IMR-90 (cell line): ENCODE results near the gene PCDHGC4. TPM values are rescaled to one million over a fixed set of nuclear protein-coding genes. Genes with fewer than 3 reads are reported as not detected.

Source experiments
- ATAC-seq: fragments of 200-7000 bp; cut with Tn5 transposase; 2 replicates; pipeline ENCODE4 v1.9.1; 2020; ENCODE audit warnings: low read depth, mild to moderate bottlenecking, moderate library complexity
- BruUV-seq: library from RNA; stranded (reverse); fragments of 400-500 nt; replicated peaks from 2 replicates; lab custom pipeline; 2021; lab: Mats Ljungman, UMichigan
- CTCF ChIA-PET: fragments of 300-600 bp; formaldehyde crosslinking; extraction: SDS; loops from one replicate; lab custom pipeline; 2021; ENCODE audit warnings: antibody characterized with exemption; lab: Yijun Ruan, JAX
- POLR2A ChIA-PET: fragments of 300-600 bp; sonication (Branson Sonifier 250); formaldehyde crosslinking; loops from one replicate; lab custom pipeline; 2022; ENCODE audit warnings: antibody characterized with exemption; ENCODE audit not compliant: unreplicated experiment; lab: Charles Lee
- DNase-seq: peaks from one replicate; pipeline ENCODE4 v3.0.0; 2013
- H2AFZ ChIP-seq: replicated peaks from 2 replicates; pipeline ENCODE3; 2013; ENCODE audit warnings: low read length, mild to moderate bottlenecking; ENCODE audit not compliant: poor library complexity
- H2AK5ac ChIP-seq: 2 replicates; pipeline ENCODE4 v1.6.1; 2013; ENCODE audit warnings: low read depth, low read length, inconsistent platforms
- H2AK9ac ChIP-seq: replicated peaks from 2 replicates; pipeline ENCODE3; 2013; ENCODE audit warnings: mild to moderate bottlenecking, low read depth, low read length, moderate library complexity; ENCODE audit not compliant: poor library complexity
- H2BK120ac ChIP-seq: 2 replicates; pipeline ENCODE4 v1.6.1; 2013; ENCODE audit warnings: low read depth, low read length, inconsistent platforms
- H2BK15ac ChIP-seq: 3 replicates; pipeline ENCODE4 v1.6.1; 2013; ENCODE audit warnings: low read depth, low read length, inconsistent platforms
- H2BK20ac ChIP-seq: 2 replicates; pipeline ENCODE4 v1.6.1; 2013; ENCODE audit warnings: low read depth, mild to moderate bottlenecking, inconsistent platforms, low read length, moderate library complexity
- H2BK5ac ChIP-seq: 2 replicates; pipeline ENCODE4 v1.6.1; 2013; ENCODE audit warnings: mild to moderate bottlenecking, low read depth, low read length, inconsistent platforms; ENCODE audit not compliant: poor library complexity, severe bottlenecking
- H3K14ac ChIP-seq: replicated peaks from 2 replicates; pipeline ENCODE4 v1.6.1; 2013; ENCODE audit warnings: low read depth, low read length, inconsistent platforms
- H3K18ac ChIP-seq: 2 replicates; pipeline ENCODE4 v1.6.1; 2013; ENCODE audit warnings: low read depth, low read length, control low read depth
- H3K23ac ChIP-seq: 2 replicates; pipeline ENCODE4 v1.6.1; 2013; ENCODE audit warnings: low read depth, low read length, inconsistent platforms
- H3K27ac ChIP-seq: 2 replicates; pipeline ENCODE4 v1.5.1; 2013; ENCODE audit warnings: mild to moderate bottlenecking, control low read depth, low read length; ENCODE audit not compliant: insufficient read depth
- H3K27me3 ChIP-seq: 2 replicates; pipeline ENCODE4 v1.6.1; 2013; ENCODE audit warnings: low read length; ENCODE audit not compliant: control insufficient read depth, insufficient read depth
- H3K36me3 ChIP-seq: 2 replicates; pipeline ENCODE4 v1.6.1; 2013; ENCODE audit warnings: low read length, mixed read lengths; ENCODE audit not compliant: control insufficient read depth, insufficient read depth
- H3K4ac ChIP-seq: 2 replicates; pipeline ENCODE4 v1.6.1; 2013; ENCODE audit warnings: low read depth, low read length, inconsistent platforms
- H3K4me1 ChIP-seq: 2 replicates; pipeline ENCODE4 v1.6.1; 2013; ENCODE audit warnings: low read length, mixed read lengths; ENCODE audit not compliant: control insufficient read depth, insufficient read depth
- H3K4me2 ChIP-seq: 2 replicates; pipeline ENCODE4 v1.6.1; 2013; ENCODE audit warnings: low read depth, mild to moderate bottlenecking, control low read depth, low read length, moderate library complexity
- H3K4me3 ChIP-seq: 2 replicates; pipeline ENCODE4 v1.5.1; 2013; ENCODE audit warnings: low read depth, mild to moderate bottlenecking, control low read depth, low read length, moderate library complexity; ENCODE audit not compliant: insufficient read depth
- H3K56ac ChIP-seq: 2 replicates; pipeline ENCODE4 v1.6.1; 2013; ENCODE audit warnings: low read length, inconsistent platforms; ENCODE audit not compliant: insufficient read depth; ENCODE audit errors: extremely low read depth
- H3K79me1 ChIP-seq, 2 experiments: 2 replicates each; pipeline ENCODE4 v1.6.1; 2013; ENCODE audit warnings: low read length in 2 of 2, inconsistent platforms in 1 of 2, low read depth in 1 of 2
- H3K9ac ChIP-seq: 2 replicates; pipeline ENCODE4 v1.6.1; 2013; ENCODE audit warnings: low read depth, low read length, control low read depth
- H3K9me1 ChIP-seq: 2 replicates; pipeline ENCODE4 v1.6.1; 2013; ENCODE audit warnings: low read length, inconsistent platforms; ENCODE audit not compliant: insufficient read depth
- H3K9me3 ChIP-seq: 2 replicates; pipeline ENCODE4 v1.6.1; 2013; ENCODE audit warnings: low read length; ENCODE audit not compliant: control insufficient read depth, insufficient read depth
- H4K20me1 ChIP-seq: 2 replicates; pipeline ENCODE4 v1.6.1; 2013; ENCODE audit warnings: low read length, inconsistent platforms; ENCODE audit not compliant: insufficient read depth
- H4K5ac ChIP-seq: 2 replicates; pipeline ENCODE4 v1.6.1; 2013; ENCODE audit warnings: mild to moderate bottlenecking, low read depth, low read length, control low read depth
- H4K8ac ChIP-seq, 2 experiments: 2 replicates each; pipeline ENCODE4 v1.6.1; 2013; ENCODE audit warnings: low read depth in 2 of 2, low read length in 2 of 2, control low read depth in 1 of 2, inconsistent platforms in 1 of 2
- H4K91ac ChIP-seq: 2 replicates; pipeline ENCODE4 v1.6.1; 2013; ENCODE audit warnings: low read depth, low read length, inconsistent platforms; ENCODE audit not compliant: insufficient read depth
- BHLHE40 ChIP-seq: fragments of 150-350 bp; IDR thresholded peaks from 2 replicates; pipeline ENCODE4 v1.6.1; 2016; ENCODE audit warnings: mild to moderate bottlenecking, low read depth, low read length
- MAZ ChIP-seq: IDR thresholded peaks from 2 replicates; pipeline ENCODE4 v1.6.1; 2012; ENCODE audit warnings: low read depth, mild to moderate bottlenecking, low read length, improper control_type of control experiment, moderate library complexity, borderline replicate concordance
- POLR2A ChIP-seq: IDR thresholded peaks from 2 replicates; pipeline ENCODE4 v1.6.1; 2012; ENCODE audit warnings: mild to moderate bottlenecking, low read depth, low read length
- RFX5 ChIP-seq: IDR thresholded peaks from 2 replicates; pipeline ENCODE4 v1.8.0; 2012; ENCODE audit warnings: low read depth, mild to moderate bottlenecking, low read length, moderate library complexity
- WGBS, 2 experiments: methylation state at CpG; one replicate each; pipeline versions ENCODE4 v1.1.5 to v1.1.7; 2013; ENCODE audit warnings: missing lambda C conversion rate in 2 of 2; ENCODE audit not compliant: insufficient read length in 1 of 2; ENCODE audit errors: extremely low coverage in 2 of 2; 5-methylcytosine and 5-hydroxymethylcytosine counted together
- dilution Hi-C: fragments of 300-500 bp; cut with HindIII; formaldehyde crosslinking; loops from one replicate; pipeline ENCODE4 v1.14.3; 2018; ENCODE audit warnings: low sequenced_read_pairs; ENCODE audit not compliant: unreplicated experiment
- in situ Hi-C: fragments of 300-500 bp; cut with MboI; formaldehyde crosslinking; loops from 3 replicates; pipeline ENCODE4 v1.14.3; 2019; ENCODE audit warnings: low sequenced_read_pairs, inconsistent platforms, mixed read lengths
- intact Hi-C: fragments of 100-400 bp; cut with micrococcal nuclease; formaldehyde crosslinking; loops from 2 replicates; pipeline ENCODE4 v1.10.0; 2022
- polyA plus RNA-seq, 3 experiments: library from polyadenylated mRNA; depleted of rRNA; stranded (reverse); fragments of >200 nt; gene quantifications; 2 replicates each; pipeline ENCODE4 v1.2.3, GENCODE V29; 2012; ENCODE audit warnings: low replicate concordance in 1 of 3
- total RNA-seq: library from RNA; depleted of rRNA; stranded (reverse); fragments of >200 nt; gene quantifications from 2 replicates; pipeline ENCODE4 v1.2.3, GENCODE V29; 2012

PCDHGC4 gene
- total and polyA plus RNA-seq, 2 of the 4 experiments (the other 2 are of a cell fraction): 0.65 to 1.6 TPM

DNA sequence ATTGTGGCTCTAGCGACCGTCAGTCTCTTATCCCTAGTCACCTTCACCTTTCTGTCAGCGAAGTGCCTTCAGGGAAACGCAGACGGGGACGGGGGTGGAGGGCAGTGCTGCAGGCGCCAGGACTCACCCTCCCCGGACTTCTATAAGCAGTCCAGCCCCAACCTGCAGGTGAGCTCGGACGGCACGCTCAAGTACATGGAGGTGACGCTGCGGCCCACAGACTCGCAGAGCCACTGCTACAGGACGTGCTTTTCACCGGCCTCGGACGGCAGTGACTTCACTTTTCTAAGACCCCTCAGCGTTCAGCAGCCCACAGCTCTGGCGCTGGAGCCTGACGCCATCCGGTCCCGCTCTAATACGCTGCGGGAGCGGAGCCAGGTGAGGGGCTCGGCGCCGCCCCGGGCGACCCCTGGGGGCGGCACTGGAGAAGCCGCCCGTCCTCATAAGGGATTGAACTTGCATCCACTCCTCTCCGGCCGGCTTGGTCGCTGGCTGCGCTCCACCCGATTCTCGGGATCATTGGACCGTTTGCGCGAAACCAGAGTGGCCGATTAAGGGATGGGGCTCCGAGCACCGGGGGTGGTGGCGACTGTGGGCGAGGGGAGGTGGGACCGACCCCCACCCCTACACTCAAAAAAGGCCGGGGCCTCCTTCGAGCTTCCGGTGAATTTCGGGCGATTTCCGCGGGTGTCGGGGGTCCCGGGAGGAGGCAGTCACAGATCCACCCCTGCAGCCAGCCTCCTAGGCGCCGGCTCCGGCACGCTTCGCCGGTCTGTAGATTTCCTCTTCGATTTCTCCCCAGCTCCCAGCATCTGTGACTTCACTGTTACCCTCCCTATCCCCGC is 6.7 kb downstream of the PCDHGC4 start:
- Histone ChIP-seq H3K27ac (no peak overlapping the region), H3K9me1 (peaks cover 34% of the 10 kb centered on the region), H3K79me1 (peaks cover 29 to 72% of the 10 kb centered on the region in 2 experiments), H2AK9ac (no peak overlapping the region), H2AK5ac (no peak overlapping the region), H4K8ac (no peak overlapping the region), H3K27me3 (no peaks in the 10 kb centered on the region), H2BK120ac (no peak overlapping the region), H4K20me1 (peaks cover 51% of the 10 kb centered on the region), H3K14ac (no peak overlapping the region), H4K91ac (no peak overlapping the region), H3K56ac (no peak overlapping the region), H3K4ac (no peak overlapping the region), H3K4me2 (no peak overlapping the region), H3K36me3 (peaks cover 42% of the 10 kb centered on the region), H2BK15ac (no peak overlapping the region), H2BK20ac (no peak overlapping the region), H3K4me3 (no peak overlapping the region), H2AFZ (no peak overlapping the region), H3K4me1 (peaks cover 39% of the 10 kb centered on the region), H3K18ac (no peak overlapping the region), H4K5ac (no peak overlapping the region), H3K9ac (no peak overlapping the region), H3K23ac (no peak overlapping the region), H2BK5ac (no peak overlapping the region), H3K9me3 (no peaks in the 10 kb centered on the region)
- dilution Hi-C loops: no loop called here
- POLR2A ChIA-PET: no interaction called here
- ATAC-seq: no peak
- in situ Hi-C loops: no loop called here
- CTCF ChIA-PET: no interaction called here
- 81% methylated on average over 45 of the region's 66 CpGs; no CpG with 5 or more reads in 1 of the 2 experiments for WGBS, 2 experiments
- BruUV-seq: no TSS peak
- TF ChIP-seq RFX5: no peak
- TF ChIP-seq MAZ: no peak
- no peak for TF ChIP-seq BHLHE40
- no peak for TF ChIP-seq POLR2A
- intact Hi-C loops: no loop called here
- DNase-seq: no peak
